Sciatic nerve (tissue), 2 donors: ENCODE results near the gene NPIPB9. TPM values are rescaled to one million over a fixed set of nuclear protein-coding genes. Genes with fewer than 3 reads are reported as not detected.
"Not testable (repeated sequence)": the region's sequence is repeated elsewhere in the genome, so short reads cannot be mapped to it uniquely, and the experiment has no call there.

Source experiments
- ATAC-seq: fragments of 200-7000 bp; cut with Tn5 transposase; one replicate; pipeline ENCODE4 v1.9.1; 2020; ENCODE audit warnings: mild to moderate bottlenecking, moderate library complexity
- DNase-seq: peaks from one replicate; pipeline ENCODE4 v3.0.0-alpha.2; 2020; ENCODE audit warnings: low spot score
- intact Hi-C: fragments of 100-400 bp; cut with DNase I; formaldehyde crosslinking; loops from one replicate; pipeline ENCODE4 v1.14.2; 2022
- microRNA-seq: library from miRNA; unstranded; fragments of <30 nt; microRNA quantifications from one replicate; pipeline ENCODE4 v1.2.0, GENCODE V29; 2020
- total RNA-seq: library from RNA; stranded (reverse); fragmentation: NEBNext Ultra II Directional; extraction: Animal tissue kit (Norgen Biotek cat#: 25700); gene quantifications from one replicate; pipeline ENCODE4 v1.2.1, GENCODE V29; 2021
- donor health status: DM: no; HTN: no; CAD: no.
- donor health status: DM: no; HTN: no; CAD: no.

NPIPB9 gene
- total RNA-seq, 1 donor from 2014 or later: 1.6 TPM

DNA sequence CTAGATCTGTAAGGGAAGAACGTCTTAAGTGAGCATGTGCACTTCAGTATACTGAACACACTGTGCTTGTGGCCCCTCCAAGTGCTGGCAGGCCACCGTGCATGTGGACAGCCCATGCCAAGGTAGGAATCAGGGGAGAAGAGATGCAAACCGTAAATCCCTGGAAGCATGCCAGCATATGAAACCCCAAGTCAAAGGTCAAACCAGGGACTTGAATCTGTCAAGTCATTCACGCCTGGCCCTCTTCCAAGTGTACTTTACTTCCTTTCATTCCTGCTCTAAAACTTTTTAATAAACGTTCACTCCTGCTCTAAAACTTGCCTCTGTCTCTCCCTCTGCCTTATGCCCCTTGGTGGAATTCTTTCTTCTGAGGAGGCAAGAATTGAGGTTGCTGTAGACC lies 68.4 kb downstream of the NPIPB9 start:
- DNase-seq (no peak), ATAC-seq (no peak)
- intact Hi-C loops: loop anchor here (10.0 kb wide), 1 partner anchor 135 kb away; the partner anchor contains the start of gene NFATC2IP

DNA sequence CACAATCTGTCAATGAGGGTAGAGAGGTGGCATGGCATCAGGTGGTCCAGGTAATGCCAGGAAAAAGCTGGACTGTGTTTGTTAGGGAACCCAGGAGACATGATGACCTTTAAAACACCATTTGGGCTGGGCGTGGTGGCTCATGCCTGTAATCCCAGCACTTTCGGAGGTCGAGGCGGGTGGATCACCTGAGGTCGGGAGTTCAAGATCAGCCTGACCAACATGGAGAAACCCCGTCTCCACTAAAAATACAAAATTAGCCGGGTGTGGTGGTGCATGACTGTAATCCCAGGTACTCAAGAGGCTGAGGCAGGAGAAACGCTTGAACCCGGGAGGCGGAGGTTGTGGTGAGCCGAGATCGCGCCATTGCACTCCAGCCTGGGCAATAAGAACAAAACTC lies 69.0 kb downstream of the NPIPB9 start:
- intact Hi-C loops: loop anchor here (10.0 kb wide), 1 partner anchor 134 kb away; the partner anchor contains the start of gene NFATC2IP
- not testable (repeated sequence) for ATAC-seq, DNase-seq

DNA sequence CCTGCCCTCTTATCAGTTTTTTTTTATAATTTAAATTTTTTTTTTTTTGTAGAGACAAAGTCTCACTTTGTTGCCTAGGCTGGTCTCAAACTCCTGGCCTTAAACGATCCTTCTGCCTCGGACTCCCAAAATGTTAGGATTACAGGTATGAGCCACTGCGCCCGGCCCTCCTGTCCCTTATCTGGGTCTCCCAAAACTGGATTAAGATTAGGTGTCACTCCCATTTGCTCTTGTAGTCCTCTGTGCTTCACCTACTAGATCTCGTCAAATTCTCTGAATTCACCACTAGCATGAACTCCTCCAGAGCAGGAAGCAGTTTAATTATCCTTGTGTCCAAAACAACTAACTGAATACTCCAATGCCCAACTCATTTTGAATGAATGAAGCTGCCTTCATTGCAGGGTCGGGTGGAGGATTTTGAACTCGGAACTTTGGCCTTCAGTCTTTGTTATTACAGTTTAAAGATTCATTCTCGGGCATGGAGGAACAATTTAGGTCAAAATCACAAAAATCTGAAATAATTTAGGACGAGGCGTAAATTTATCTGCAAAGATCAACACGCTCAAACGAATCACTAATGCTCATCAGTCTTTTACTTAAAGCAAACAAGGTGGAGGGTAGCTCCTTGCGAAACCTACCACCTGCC lies 70.4 kb downstream of the NPIPB9 start:
- DNase-seq (no peak), ATAC-seq (no peak)
- intact Hi-C loops: loop anchor here (10.0 kb wide), 1 partner anchor 133 kb away; the partner anchor contains the start of gene NFATC2IP

Small RNA genes within 50 kb of the gene (microRNA-seq; reads per million reads assigned to microRNA genes)
- not detected for gene MIR6862-2

Other genes with a start within 250 kb of the NPIPB9 start
- not detected for gene IL27, start 245.0 kb upstream of the NPIPB9 start, total RNA-seq
- gene NUPR1, start 212.8 kb upstream of the NPIPB9 start, total RNA-seq: 99.3 TPM
- gene SGF29, start 197.9 kb upstream of the NPIPB9 start, total RNA-seq: 30.9 TPM
- gene SULT1A2, start 154.7 kb upstream of the NPIPB9 start, total RNA-seq: 4.5 TPM
- gene SULT1A1, start 141.7 kb upstream of the NPIPB9 start, total RNA-seq: 40.0 TPM
- gene NPIPB8, start 113.7 kb upstream of the NPIPB9 start, total RNA-seq: 7.5 TPM
- 306 TPM for gene EIF3C, start 40.3 kb upstream of the NPIPB9 start, total RNA-seq
- gene ATXN2L, start 71.2 kb downstream of the NPIPB9 start, total RNA-seq: 116 TPM
- 69.4 TPM for gene TUFM, start 94.6 kb downstream of the NPIPB9 start, total RNA-seq
- 67.0 TPM for gene SH2B1, start 112.1 kb downstream of the NPIPB9 start, total RNA-seq
- gene ATP2A1, start 126.7 kb downstream of the NPIPB9 start, total RNA-seq: 0.89 TPM
- gene RABEP2, start 173.5 kb downstream of the NPIPB9 start, total RNA-seq: 16.4 TPM
- gene CD19, start 180.2 kb downstream of the NPIPB9 start, total RNA-seq: 1.4 TPM
- 34.5 TPM for gene NFATC2IP, start 199.2 kb downstream of the NPIPB9 start, total RNA-seq
- 22.5 TPM for gene SPNS1, start 223.0 kb downstream of the NPIPB9 start, total RNA-seq
- gene LAT, start 233.3 kb downstream of the NPIPB9 start, total RNA-seq: 5.8 TPM